HEK293 (cell line): ENCODE data around the gene PIK3C2A.

ENCODE experiments used
- EGR2 ChIP-seq: fragments of 450-650 bp; formaldehyde crosslinking; IDR thresholded peaks from 2 replicates; pipeline ENCODE4 v1.5.1; 2016; ENCODE audit warnings: low read depth, missing biosample characterization, missing genetic modification characterization
- FEZF1 ChIP-seq: fragments of 450-650 bp; formaldehyde crosslinking; IDR thresholded peaks from 2 replicates; pipeline ENCODE4 v1.5.1; 2016; ENCODE audit warnings: missing biosample characterization, missing genetic modification characterization
- TRIM28 ChIP-seq: IDR thresholded peaks from 2 replicates; pipeline ENCODE4 v1.6.1; 2011; ENCODE audit warnings: low read length, control low read depth, borderline replicate concordance
- ZNF184 ChIP-seq: fragments of 450-650 bp; IDR thresholded peaks from 2 replicates; pipeline ENCODE4 v1.5.1; 2018; ENCODE audit warnings: missing biosample characterization, mild to moderate bottlenecking, missing genetic modification characterization
- ZNF510 ChIP-seq: fragments of 450-650 bp; formaldehyde crosslinking; IDR thresholded peaks from 2 replicates; pipeline ENCODE4 v1.5.1; 2018; ENCODE audit warnings: mild to moderate bottlenecking, missing genetic modification characterization, missing biosample characterization; ENCODE audit not compliant: insufficient replicate concordance
- ZNF658 ChIP-seq: fragments of 450-650 bp; formaldehyde crosslinking; IDR thresholded peaks from 2 replicates; pipeline ENCODE4; 2016; ENCODE audit warnings: missing biosample characterization, missing genetic modification characterization
- ZNF707 ChIP-seq: fragments of 450-650 bp; formaldehyde crosslinking; IDR thresholded peaks from 2 replicates; pipeline ENCODE4 v1.5.1; 2016; ENCODE audit warnings: missing biosample characterization, missing genetic modification characterization
- ZNF837 ChIP-seq: fragments of 450-650 bp; formaldehyde crosslinking; IDR thresholded peaks from 2 replicates; pipeline ENCODE4 v1.5.1; 2016; ENCODE audit warnings: missing biosample characterization, missing genetic modification characterization
- TF ChIP-seq, protein P1 (sequence below): fragments of 450-650 bp; formaldehyde crosslinking; IDR thresholded peaks from 2 replicates; pipeline ENCODE4 v1.5.1; 2016; ENCODE audit warnings: missing biosample characterization, missing genetic modification characterization
- TF ChIP-seq, protein P2 (sequence below): fragments of 450-650 bp; formaldehyde crosslinking; IDR thresholded peaks from 2 replicates; pipeline ENCODE4 v1.5.1; 2016; ENCODE audit warnings: missing biosample characterization, missing genetic modification characterization
- TF ChIP-seq, protein P3 (sequence below): fragments of 450-650 bp; formaldehyde crosslinking; IDR thresholded peaks from 2 replicates; pipeline ENCODE4 v1.5.1; 2017; ENCODE audit warnings: missing biosample characterization, missing genetic modification characterization

DNA sequence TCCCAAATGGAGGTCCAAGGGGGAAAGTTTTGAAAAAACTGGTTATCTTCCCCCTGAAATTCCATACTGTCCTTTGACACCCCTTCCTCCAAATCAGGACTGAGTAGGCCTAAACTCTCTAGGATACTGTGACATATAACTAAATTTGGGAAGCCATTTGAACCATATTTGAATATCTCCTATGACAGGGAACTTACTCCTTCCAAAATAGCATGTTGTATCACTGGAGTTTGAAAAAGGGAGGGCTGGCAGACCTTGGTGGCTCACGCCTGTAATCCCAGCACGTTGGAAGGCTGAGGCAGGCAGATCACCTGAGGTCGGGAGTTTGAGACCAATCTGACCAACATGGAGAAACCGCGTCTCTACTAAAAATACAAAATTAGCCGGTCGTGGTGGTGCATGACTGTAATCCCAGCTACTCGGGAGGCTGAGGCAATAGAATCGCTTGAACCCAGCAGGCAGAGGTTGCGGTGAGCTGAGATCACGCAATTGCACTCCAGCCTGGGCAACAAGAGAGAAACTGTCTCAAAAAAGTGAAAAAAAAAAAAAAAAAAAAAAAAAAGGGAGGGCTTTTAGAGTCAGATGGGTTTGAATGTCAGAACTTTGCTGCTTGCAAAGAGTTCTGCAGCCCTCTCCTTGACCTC is 42.4 kb downstream of the PIK3C2A start:
- TF ChIP-seq ZNF510 (tag by site-specific recombination) (no peak), ZNF707 (no peak), ZNF658 (no peak), EGR2 (tag by site-specific recombination) (no peak), TRIM28 (no peak), ZNF184 (tag by site-specific recombination) (no peak), FEZF1 (no peak), ZNF837 (tag by site-specific recombination) (no peak)
- TF ChIP-seq, protein P1, sequence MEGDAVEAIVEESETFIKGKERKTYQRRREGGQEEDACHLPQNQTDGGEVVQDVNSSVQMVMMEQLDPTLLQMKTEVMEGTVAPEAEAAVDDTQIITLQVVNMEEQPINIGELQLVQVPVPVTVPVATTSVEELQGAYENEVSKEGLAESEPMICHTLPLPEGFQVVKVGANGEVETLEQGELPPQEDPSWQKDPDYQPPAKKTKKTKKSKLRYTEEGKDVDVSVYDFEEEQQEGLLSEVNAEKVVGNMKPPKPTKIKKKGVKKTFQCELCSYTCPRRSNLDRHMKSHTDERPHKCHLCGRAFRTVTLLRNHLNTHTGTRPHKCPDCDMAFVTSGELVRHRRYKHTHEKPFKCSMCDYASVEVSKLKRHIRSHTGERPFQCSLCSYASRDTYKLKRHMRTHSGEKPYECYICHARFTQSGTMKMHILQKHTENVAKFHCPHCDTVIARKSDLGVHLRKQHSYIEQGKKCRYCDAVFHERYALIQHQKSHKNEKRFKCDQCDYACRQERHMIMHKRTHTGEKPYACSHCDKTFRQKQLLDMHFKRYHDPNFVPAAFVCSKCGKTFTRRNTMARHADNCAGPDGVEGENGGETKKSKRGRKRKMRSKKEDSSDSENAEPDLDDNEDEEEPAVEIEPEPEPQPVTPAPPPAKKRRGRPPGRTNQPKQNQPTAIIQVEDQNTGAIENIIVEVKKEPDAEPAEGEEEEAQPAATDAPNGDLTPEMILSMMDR (tag by site-specific recombination) = no peak
- TF ChIP-seq, protein P2, sequence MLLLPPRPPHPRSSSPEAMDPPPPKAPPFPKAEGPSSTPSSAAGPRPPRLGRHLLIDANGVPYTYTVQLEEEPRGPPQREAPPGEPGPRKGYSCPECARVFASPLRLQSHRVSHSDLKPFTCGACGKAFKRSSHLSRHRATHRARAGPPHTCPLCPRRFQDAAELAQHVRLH (tag by site-specific recombination) = no peak
- TF ChIP-seq, protein P3, sequence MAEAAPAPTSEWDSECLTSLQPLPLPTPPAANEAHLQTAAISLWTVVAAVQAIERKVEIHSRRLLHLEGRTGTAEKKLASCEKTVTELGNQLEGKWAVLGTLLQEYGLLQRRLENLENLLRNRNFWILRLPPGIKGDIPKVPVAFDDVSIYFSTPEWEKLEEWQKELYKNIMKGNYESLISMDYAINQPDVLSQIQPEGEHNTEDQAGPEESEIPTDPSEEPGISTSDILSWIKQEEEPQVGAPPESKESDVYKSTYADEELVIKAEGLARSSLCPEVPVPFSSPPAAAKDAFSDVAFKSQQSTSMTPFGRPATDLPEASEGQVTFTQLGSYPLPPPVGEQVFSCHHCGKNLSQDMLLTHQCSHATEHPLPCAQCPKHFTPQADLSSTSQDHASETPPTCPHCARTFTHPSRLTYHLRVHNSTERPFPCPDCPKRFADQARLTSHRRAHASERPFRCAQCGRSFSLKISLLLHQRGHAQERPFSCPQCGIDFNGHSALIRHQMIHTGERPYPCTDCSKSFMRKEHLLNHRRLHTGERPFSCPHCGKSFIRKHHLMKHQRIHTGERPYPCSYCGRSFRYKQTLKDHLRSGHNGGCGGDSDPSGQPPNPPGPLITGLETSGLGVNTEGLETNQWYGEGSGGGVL (tag by site-specific recombination) = no peak
